K562 (cell line): Measurements from ENCODE around the gene NEK2. TPM values are rescaled to one million over a fixed set of nuclear protein-coding genes. Genes with fewer than 3 reads are reported as not detected.

Source experiments
- ATAC-seq: fragments of 200-7000 bp; cut with Tn5 transposase; 3 replicates; pipeline ENCODE4 v1.9.1; 2020; ENCODE audit warnings: moderate library complexity
- BruUV-seq: library from RNA; stranded (reverse); fragments of 400-500 nt; replicated peaks from 2 replicates; lab custom pipeline; 2021; lab: Mats Ljungman, UMichigan
- CTCF ChIA-PET: fragments of 300-600 bp; formaldehyde crosslinking; extraction: SDS; loops from one replicate; lab custom pipeline; 2021; ENCODE audit warnings: low intra/inter-chr PET ratio; lab: Yijun Ruan, JAX
- POLR2A ChIA-PET: fragments of 300-600, 350-650 bp; sonication (Branson Sonifier 250); formaldehyde crosslinking; extraction: SDS; loops from one replicate; lab custom pipeline; 2021; ENCODE audit warnings: antibody characterized with exemption, inconsistent platforms; lab: Yijun Ruan, JAX
- DNase-seq, 4 experiments: peaks; one replicate each; pipeline versions ENCODE4 v3.0.0 to v3.0.0-alpha.2; 2011 to 2018; ENCODE audit warnings: low spot score in 3 of 4, mixed read lengths in 3 of 4; ENCODE audit errors: extremely low read depth in 1 of 4
- FAIRE-seq: peaks from 2 replicates; lab custom pipeline; 2011; peaks lifted over from hg19 to GRCh38; lab: Jason Lieb, UNC
- H2AFZ ChIP-seq: 2 replicates; pipeline ENCODE4 v1.6.0; 2011; ENCODE audit warnings: low read depth, low read length, control low read depth, inconsistent platforms
- H3K27ac ChIP-seq: fragments of 200-600 bp; 3 replicates; pipeline ENCODE4 v1.8.0; 2011; ENCODE audit warnings: low read depth, mild to moderate bottlenecking, control low read depth, inconsistent platforms, low read length, moderate library complexity, mixed read lengths; ENCODE audit errors: extremely low read depth
- H3K27me3 ChIP-seq, 2 experiments: fragments of 300-600 bp in 1 of 2; 2 replicates in 1 of 2; 3 replicates in 1 of 2; pipeline versions ENCODE4 v1.6.0 to v1.8.0; 2011; ENCODE audit warnings: inconsistent platforms in 2 of 2, low read length in 2 of 2, mild to moderate bottlenecking in 1 of 2, mixed read lengths in 1 of 2, moderate library complexity in 1 of 2; ENCODE audit not compliant: control insufficient read depth in 2 of 2, insufficient read depth in 2 of 2
- H3K36me3 ChIP-seq: fragments of 300-600 bp; 3 replicates; pipeline ENCODE4 v1.8.0; 2011; ENCODE audit warnings: mild to moderate bottlenecking, low read length, inconsistent platforms; ENCODE audit not compliant: control insufficient read depth, insufficient read depth
- H3K4me1 ChIP-seq, 2 experiments: fragments of 200-600 bp in 1 of 2; replicated peaks in 1 of 2; 2 replicates in 1 of 2; 3 replicates in 1 of 2; pipeline versions ENCODE4 v1.5.1 to v1.8.0; 2011; ENCODE audit warnings: inconsistent platforms in 2 of 2, low read length in 2 of 2, mild to moderate bottlenecking in 1 of 2, mixed read lengths in 1 of 2, moderate library complexity in 1 of 2; ENCODE audit not compliant: control insufficient read depth in 2 of 2, insufficient read depth in 2 of 2
- H3K4me2 ChIP-seq: 2 replicates; pipeline ENCODE4 v1.6.1; 2011; ENCODE audit warnings: low read length, control low read depth, inconsistent platforms, mixed read lengths; ENCODE audit not compliant: insufficient read depth
- H3K4me3 ChIP-seq: fragments of 200-600 bp; sonication (generic), shearing (Covaris generic); 2 replicates; pipeline ENCODE4 v1.5.1; 2016; ENCODE audit warnings: control low read depth, inconsistent platforms
- H3K79me2 ChIP-seq: fragments of 200-600 bp; 3 replicates; pipeline ENCODE4 v1.8.0; 2011; ENCODE audit warnings: low read length, inconsistent platforms; ENCODE audit not compliant: control insufficient read depth, insufficient read depth
- H3K9ac ChIP-seq, 2 experiments: 2 replicates each; pipeline versions ENCODE4 v1.6.0 to v1.6.1; 2011; ENCODE audit warnings: low read depth in 2 of 2, low read length in 2 of 2, control low read depth in 1 of 2, inconsistent platforms in 1 of 2, mild to moderate bottlenecking in 1 of 2, mixed read lengths in 1 of 2; ENCODE audit not compliant: insufficient read depth in 1 of 2
- H3K9me1 ChIP-seq: one replicate; pipeline ENCODE4 v1.6.0; 2011; ENCODE audit warnings: inconsistent platforms, mild to moderate bottlenecking, low read length, moderate library complexity; ENCODE audit not compliant: control insufficient read depth, insufficient read depth
- H3K9me3 ChIP-seq: replicated peaks from 2 replicates; pipeline ENCODE4 v1.5.1; 2011; ENCODE audit warnings: low read depth, low read length, inconsistent platforms; ENCODE audit not compliant: control insufficient read depth, insufficient read depth
- H4K20me1 ChIP-seq: replicated peaks from 2 replicates; pipeline ENCODE4 v1.6.1; 2011; ENCODE audit warnings: low read length, inconsistent platforms, mixed read lengths; ENCODE audit not compliant: control insufficient read depth, insufficient read depth
- CREB5 ChIP-seq: fragments of 250-450 bp; sonication (Bioruptor Pico); IDR thresholded peaks from 2 replicates; pipeline ENCODE4 v1.5.0; 2020; ENCODE audit warnings: mild to moderate bottlenecking
- HDAC1 ChIP-seq, 2 experiments: fragments of 450-650 bp; IDR thresholded peaks; 2 replicates each; pipeline ENCODE4 v1.6.1; 2016 to 2017; ENCODE audit warnings: inconsistent platforms in 1 of 2, mild to moderate bottlenecking in 1 of 2, moderate library complexity in 1 of 2
- ZNF263 ChIP-seq: sonication (generic); formaldehyde crosslinking; IDR thresholded peaks from 2 replicates; pipeline ENCODE4 v1.8.0; 2022; ENCODE audit warnings: mild to moderate bottlenecking, missing genetic modification reagents, borderline replicate concordance
- WGBS: fragments of 100-300 bp; shearing (Covaris generic); methylation state at CpG from one replicate; pipeline ENCODE4 v1.1.6; 2016; ENCODE audit warnings: low coverage, mixed read lengths; ENCODE audit not compliant: insufficient coverage; ENCODE audit errors: missing lambda C conversion rate; 5-methylcytosine and 5-hydroxymethylcytosine counted together
- in situ Hi-C: fragments of 300-500 bp; cut with MboI; formaldehyde crosslinking; loops from 4 replicates; pipeline ENCODE4 v1.15.0; 2018; ENCODE audit warnings: inconsistent platforms, mixed read lengths
- intact Hi-C: fragments of 100-400 bp; cut with micrococcal nuclease; formaldehyde crosslinking; loops from 2 replicates; pipeline ENCODE4 v1.14.2; 2022
- polyA plus RNA-seq, 8 experiments: library from polyadenylated mRNA; depleted of rRNA in 4 of 8; stranded (reverse) in 5 of 8; unstranded in 3 of 8; fragments of >200 nt; fragmentation: Nextera tagmentation in 2 of 8; fragmentation: Illumina TruSeq in 1 of 8; extraction: Ambion mirVana in 2 of 8; extraction: Trizol in 1 of 8; gene quantifications; 2 replicates each; pipeline versions ENCODE4 v1.2.1 to v1.2.3, GENCODE V29; 2011 to 2014; ENCODE audit warnings: inconsistent platforms in 1 of 8, missing spikeins in 1 of 8
- total RNA-seq, 7 experiments: library from RNA; depleted of rRNA in 6 of 7; stranded (reverse); fragments of >200 nt in 6 of 7; fragmentation: Illumina TruSeq in 2 of 7; extraction: Trizol in 2 of 7; gene quantifications; 2 replicates each; pipeline versions ENCODE4 v1.2.1 to v1.2.3, GENCODE V29; 2011 to 2021; ENCODE audit warnings: low replicate concordance in 1 of 7

The NEK2 gene
- total and polyA plus RNA-seq, 9 of the 15 experiments (the other 6 are each of a cell fraction or from before 2014, with no cell fraction given): 30.0 to 74.7 (median 66.4) TPM

- no peak for TF ChIP-seq ZNF263 (CRISPR knock-in tag)
- TF ChIP-seq CREB5: no peak
- no peak for TF ChIP-seq HDAC1 (IDR thresholded peaks at IDR 0.05)
- ChIA-PET CTCF (interaction anchor here (2.2 kb wide), 1 partner anchor 187 kb away, joined by 15 read pairs; no protein-coding TSS in a partner anchor), POLR2A (no interaction called here)
- WGBS: 37% methylated on average over 4 of the region's 4 CpGs
- ATAC-seq (no peak), FAIRE-seq (no peak), DNase-seq (no peak)
- intact Hi-C loops (loop anchor here (10.0 kb wide), 1 partner anchor 1072 kb away; no protein-coding TSS in a partner anchor), in situ Hi-C loops (loop anchor here (10.0 to 25.0 kb wide), 3 partner anchors 332 to 1244 kb away; partner anchors contain the start of gene TRAF5)
- BruUV-seq: no TSS peak
- no peaks in the 10 kb centered on the region for H4K20me1 ChIP-seq
- H3K9ac ChIP-seq: peak overlapping the region in 1 of 2 experiments; percentile 43; a peak in 2 of 4 replicates
- H3K27me3 ChIP-seq: no peaks in the 10 kb centered on the region
- no peak overlapping the region for H3K4me2 ChIP-seq
- no peaks in the 10 kb centered on the region for H3K9me3 ChIP-seq
- H3K4me1 ChIP-seq: peaks cover 0 to 9% of the 10 kb centered on the region in 2 experiments; a peak in 3 of 5 replicates
- no peak overlapping the region for H2AFZ ChIP-seq
- H3K9me1 ChIP-seq: no peaks in the 10 kb centered on the region
- no peak overlapping the region for H3K4me3 ChIP-seq
- no peak overlapping the region for H3K27ac ChIP-seq
- no peaks in the 10 kb centered on the region for H3K36me3 ChIP-seq
- H3K79me2 ChIP-seq: no peaks in the 10 kb centered on the region
These were observed 18.7 kb downstream of the NEK2 start for GRCh38 chr1:211656728-211657127.
